Activated CD8-positive, alpha-beta memory T cell treated with anti-CD3 and anti-CD28 coated beads for 48 hours (primary cell): Measurements from ENCODE around the gene TRIB2.

Experiments used
- DNase-seq, 3 experiments: peaks; one replicate each; pipeline ENCODE4 v3.0.0-alpha.2; 2020; ENCODE audit warnings: low read depth in 2 of 3, low spot score in 2 of 3

The TRIB2 gene

DNA sequence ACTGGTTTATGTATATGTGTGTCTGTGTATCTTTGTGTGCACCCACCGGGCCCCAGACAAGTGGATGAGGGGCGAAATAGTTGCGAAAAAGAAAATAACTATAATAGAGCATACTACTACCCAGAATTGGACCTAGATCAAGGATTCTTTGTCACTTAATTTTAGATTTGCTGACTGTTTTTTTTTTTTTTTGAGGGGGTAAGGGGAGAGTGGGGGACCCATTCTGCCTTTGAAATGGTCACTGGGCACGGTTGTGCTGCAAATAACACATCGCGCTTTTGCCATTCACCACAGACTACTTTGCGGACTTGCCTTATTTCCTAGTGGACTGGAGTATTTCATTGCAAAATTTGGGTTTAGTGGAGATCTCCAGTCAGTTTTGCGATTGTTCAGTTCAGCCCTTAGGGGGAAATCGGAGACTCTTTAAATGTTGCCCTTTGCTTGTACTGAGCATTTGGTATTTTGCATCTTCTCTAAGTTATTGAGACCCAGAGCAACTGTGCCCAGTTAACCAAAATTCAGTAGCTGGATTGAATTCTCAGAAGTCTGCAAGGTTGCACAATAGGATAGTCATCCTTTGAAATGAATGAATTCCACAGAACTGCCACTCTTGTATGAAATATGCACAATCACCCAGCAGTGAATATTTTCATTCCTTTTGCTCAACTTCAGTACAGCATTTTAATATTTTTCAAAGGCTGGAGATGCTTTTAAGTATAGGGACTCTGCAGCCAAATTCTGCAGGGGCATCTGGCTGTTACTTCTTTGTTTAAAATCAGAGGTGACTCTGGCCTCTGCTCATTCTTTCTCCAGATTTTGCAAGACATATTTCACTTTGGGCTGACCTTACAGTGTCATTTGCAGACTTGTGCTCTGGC, 2.9 kb downstream of the TRIB2 start:
- no peak for DNase-seq

GRCh38 chr2:12720278-12720620, 3.5 kb downstream of the TRIB2 start:
- DNase-seq: no peak

DNA sequence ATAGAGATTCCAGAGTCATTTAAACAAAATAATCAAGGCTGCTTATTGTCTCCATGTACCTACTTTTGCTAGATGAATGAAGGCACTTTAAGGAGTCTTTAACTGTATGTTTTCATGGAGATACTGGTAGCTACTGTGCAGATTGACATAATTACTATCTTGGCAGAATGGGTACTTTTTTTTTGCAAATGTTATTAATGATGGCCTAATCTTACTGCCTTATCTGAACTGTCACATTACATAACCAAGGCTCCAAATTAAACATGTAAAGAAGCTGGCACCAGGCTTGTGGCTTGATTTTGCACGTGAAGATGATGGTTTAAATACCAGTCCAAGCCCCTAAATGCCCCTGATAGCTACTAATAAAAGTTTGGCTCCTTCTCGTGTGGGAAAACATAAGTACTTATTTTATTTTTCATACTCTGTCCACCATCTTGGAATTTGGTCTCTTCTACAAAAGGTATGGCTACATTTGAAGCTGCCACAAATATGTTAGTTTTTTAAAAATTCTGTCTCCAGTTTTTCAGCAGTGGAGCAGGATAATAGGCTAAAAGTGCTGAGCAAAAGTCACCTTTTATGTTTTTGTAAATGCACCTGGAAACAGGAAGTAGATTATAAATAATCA, 4.1 kb downstream of the TRIB2 start:
- no peak for DNase-seq

- no peak for DNase-seq
Measured at GRCh38 chr2:12721566-12722446, 5.1 kb downstream of the TRIB2 start.

- DNase-seq: no peak
Measured at GRCh38 chr2:12722447-12723316, 5.9 kb downstream of the TRIB2 start.

DNA sequence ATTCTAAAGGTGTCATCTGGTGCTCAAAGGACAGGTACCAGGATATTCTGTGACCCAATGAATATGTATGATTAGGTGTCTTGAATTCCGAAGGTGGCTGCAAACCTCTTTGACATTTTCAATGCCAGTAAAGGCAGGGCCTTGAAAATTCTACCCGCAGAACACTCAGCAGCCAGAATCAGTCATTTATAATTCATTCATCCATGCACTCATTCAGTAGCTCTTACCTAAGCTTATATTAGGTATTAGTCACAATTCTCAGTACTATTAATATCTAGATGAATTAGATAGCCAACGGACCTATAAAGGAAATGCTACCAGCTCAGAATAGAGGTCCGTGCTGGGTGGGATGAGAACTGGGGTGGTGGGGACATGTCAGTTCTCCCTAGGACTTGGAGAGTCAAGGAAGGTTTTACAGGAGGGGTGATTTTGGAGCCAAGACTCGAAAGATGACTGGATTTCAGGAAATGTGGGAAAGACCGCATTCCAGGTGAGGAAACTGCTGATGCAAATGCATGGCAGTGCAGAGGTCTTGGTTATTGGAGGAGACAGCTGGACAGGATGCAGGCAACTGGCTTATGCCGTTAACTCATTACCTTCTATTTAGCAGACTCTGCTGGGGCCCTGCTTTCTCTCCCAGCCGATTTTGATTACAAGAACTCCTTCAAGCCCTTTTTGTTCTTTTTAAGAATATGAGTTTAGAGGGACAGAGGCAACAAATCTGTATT, 7.2 kb downstream of the TRIB2 start:
- no peak for DNase-seq

GRCh38 chr2:12725233-12726187, 8.8 kb downstream of the TRIB2 start:
- no peak for DNase-seq

DNA sequence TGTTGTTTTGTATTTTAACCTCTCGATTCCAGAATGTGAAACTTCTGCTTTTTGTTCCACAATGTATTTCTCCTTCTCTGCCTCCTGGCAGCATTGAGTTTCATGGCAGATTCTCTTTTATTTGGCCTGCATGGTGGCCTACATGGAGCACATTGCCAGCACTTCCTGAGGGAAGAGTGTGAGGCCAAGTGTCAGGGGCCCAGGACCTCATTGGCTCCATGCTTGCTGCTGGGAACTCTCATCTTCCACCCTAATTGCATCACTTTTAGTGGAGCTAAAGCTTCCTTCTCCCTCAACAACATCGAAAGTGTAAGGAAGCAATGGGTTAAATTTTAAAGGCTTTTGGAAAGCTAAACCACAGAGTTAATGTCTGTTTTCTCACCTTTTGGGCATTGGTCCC, 9.5 kb downstream of the TRIB2 start:
- DNase-seq: no peak

GRCh38 chr2:12727065-12727464, 10.3 kb downstream of the TRIB2 start:
- DNase-seq: no peak

GRCh38 chr2:12727641-12728040, 10.9 kb downstream of the TRIB2 start:
- no peak for DNase-seq

GRCh38 chr2:12728221-12728777, 11.6 kb downstream of the TRIB2 start:
- peak in 1 of 3 experiments; percentile 11 for DNase-seq

DNA sequence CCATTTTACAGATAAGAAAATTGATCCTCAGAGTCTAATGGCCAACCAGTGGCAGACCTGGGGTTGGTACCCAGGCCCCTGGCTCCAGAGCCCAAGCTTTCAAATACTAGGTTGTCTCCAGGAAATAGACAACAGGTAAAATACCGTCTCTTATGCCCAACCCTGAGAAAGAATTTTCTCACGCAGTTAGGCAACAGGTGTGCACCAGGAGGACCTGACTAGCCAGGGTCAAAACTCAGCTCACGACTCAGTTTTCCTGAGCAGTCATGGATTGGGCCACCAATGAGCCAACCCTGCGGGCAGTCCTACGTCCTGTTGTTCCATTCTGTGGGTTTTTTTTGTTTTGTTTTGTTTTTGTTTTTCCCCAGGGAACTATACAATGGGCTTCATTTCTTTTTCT, 13.5 kb downstream of the TRIB2 start:
- no peak for DNase-seq

GRCh38 chr2:12731701-12732280, 15.1 kb downstream of the TRIB2 start:
- DNase-seq: no peak

- no peak for DNase-seq
Measured at GRCh38 chr2:12732651-12733050, 15.9 kb downstream of the TRIB2 start.

- DNase-seq: no peak
Measured at GRCh38 chr2:12733846-12734245, 17.1 kb downstream of the TRIB2 start.

- DNase-seq: no peak
Measured at GRCh38 chr2:12734914-12735654, 18.3 kb downstream of the TRIB2 start.

DNA sequence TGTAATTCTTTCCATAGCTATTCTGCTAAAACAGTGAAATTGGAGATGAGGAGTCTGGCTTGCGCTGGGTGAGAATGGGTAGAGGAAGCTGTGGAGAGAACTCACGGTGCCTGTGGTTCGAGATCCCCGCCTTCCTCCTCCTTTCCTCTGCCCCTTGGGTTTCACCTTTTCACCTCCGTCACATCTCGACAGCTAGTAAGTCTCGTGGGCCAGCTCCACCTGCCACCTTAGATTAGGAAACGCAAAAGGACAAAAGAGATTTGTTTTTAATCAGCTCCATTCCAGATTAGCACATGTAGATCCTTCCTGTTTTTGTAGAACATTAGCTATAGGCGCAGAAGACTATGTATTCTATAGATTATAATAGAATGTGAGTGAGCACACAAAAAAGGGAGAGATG, 20.6 kb downstream of the TRIB2 start:
- DNase-seq: no peak
